Activated CD8-positive, alpha-beta T cell treated with anti-CD3 and anti-CD28 coated beads for 36 hours (primary cell): ENCODE data around the gene PIP5K1C. TPM values are rescaled to one million over a fixed set of nuclear protein-coding genes. Genes with fewer than 3 reads are reported as not detected.
"Not testable (repeated sequence)": the region's sequence is repeated elsewhere in the genome, so short reads cannot be mapped to it uniquely, and the experiment has no call there.

Experiments
- ATAC-seq: fragments of 200-7000 bp; cut with Tn5 transposase; one replicate; pipeline ENCODE4 v1.10.0; 2021; ENCODE audit warnings: mild to moderate bottlenecking, moderate library complexity
- CTCF ChIA-PET: fragments of 350-600 bp; sonication (Branson Sonifier 250); formaldehyde crosslinking; loops from one replicate; lab custom pipeline; 2021; ENCODE audit warnings: antibody characterized with exemption; lab: Charles Lee
- POLR2A ChIA-PET: fragments of 350-600 bp; sonication (Branson Sonifier 250); formaldehyde crosslinking; loops from one replicate; lab custom pipeline; 2021; ENCODE audit warnings: antibody characterized with exemption; lab: Charles Lee
- DNase-seq: peaks from one replicate; pipeline ENCODE4 v3.0.0-alpha.2; 2020
- H3K27ac Mint-ChIP-seq: one replicate; pipeline ENCODE4 v1.8.0; 2021; ENCODE audit warnings: mild to moderate bottlenecking, mixed read lengths
- H3K27me3 Mint-ChIP-seq: one replicate; pipeline ENCODE4 v1.8.0; 2021; ENCODE audit warnings: mixed read lengths
- H3K36me3 Mint-ChIP-seq: one replicate; pipeline ENCODE4 v1.8.0; 2021; ENCODE audit warnings: low read depth, mixed read lengths
- H3K4me1 Mint-ChIP-seq: one replicate; pipeline ENCODE4 v1.8.0; 2021; ENCODE audit warnings: low read depth, mixed read lengths
- H3K4me3 Mint-ChIP-seq: one replicate; pipeline ENCODE4 v1.8.0; 2021; ENCODE audit warnings: mild to moderate bottlenecking, moderate library complexity, mixed read lengths
- H3K9me3 Mint-ChIP-seq: one replicate; pipeline ENCODE4 v1.8.0; 2021; ENCODE audit warnings: mixed read lengths
- CTCF ChIP-seq: fragments of 200-600 bp; IDR thresholded peaks from one replicate; pipeline ENCODE4 v1.8.0; 2022; ENCODE audit warnings: antibody characterized with exemption, mild to moderate bottlenecking
- intact Hi-C: fragments of 100-400 bp; cut with micrococcal nuclease; formaldehyde crosslinking; loops from one replicate; pipeline ENCODE4 v1.10.0; 2022
- total RNA-seq, 2 experiments: library from RNA; stranded (reverse); gene quantifications; one replicate each; pipeline ENCODE4 v1.2.3, GENCODE V29; 2021

The PIP5K1C gene
- total RNA-seq, 2 experiments from 2014 or later = 20.4 to 22.2 TPM

DNA sequence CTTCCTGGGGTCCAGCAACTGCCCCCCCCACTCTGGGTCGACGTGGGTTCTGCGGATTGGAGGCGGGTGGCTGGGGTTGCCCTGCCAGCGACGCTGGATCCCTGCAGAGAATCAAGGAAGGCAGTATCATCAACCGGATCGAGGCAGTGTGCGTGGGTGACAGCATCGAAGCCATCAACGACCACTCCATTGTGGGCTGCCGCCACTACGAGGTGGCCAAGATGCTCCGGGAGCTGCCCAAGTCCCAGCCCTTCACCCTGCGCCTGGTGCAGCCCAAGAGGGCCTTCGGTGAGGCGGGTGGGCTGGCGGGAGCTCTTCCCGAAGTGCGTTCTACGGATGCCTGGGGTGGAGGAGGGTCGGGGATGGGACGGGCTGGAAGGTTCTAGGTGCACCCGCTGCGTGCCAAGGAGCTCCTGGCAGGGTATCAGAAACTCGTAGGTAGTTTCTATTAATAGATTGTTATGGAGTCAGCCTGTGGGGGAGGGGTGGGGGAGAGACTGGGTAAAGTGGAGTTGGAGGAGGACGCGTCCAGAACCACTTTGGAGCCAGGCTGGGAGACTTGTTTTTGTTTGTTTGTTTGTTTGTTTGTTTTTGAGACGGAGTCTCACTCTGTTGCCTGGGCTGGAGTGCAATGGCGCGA lies 113.4 kb downstream of the PIP5K1C start:
- CTCF ChIA-PET = interaction anchor here (0.6 to 1.3 kb wide), 7 partner anchors 9 to 114 kb away, joined by 3 to 5 read pairs (median 3); no protein-coding TSS in a partner anchor
- no peak overlapping the region for H3K4me3 Mint-ChIP-seq
- POLR2A ChIA-PET = no interaction called here
- ATAC-seq (no peak), DNase-seq (no peak)
- intact Hi-C loops = no loop called here
- H3K9me3 Mint-ChIP-seq = no peaks in the 10 kb centered on the region
- no peaks in the 10 kb centered on the region for H3K4me1 Mint-ChIP-seq
- H3K36me3 Mint-ChIP-seq = no peaks in the 10 kb centered on the region
- TF ChIP-seq CTCF = no peak
- H3K27me3 Mint-ChIP-seq = no peaks in the 10 kb centered on the region
- no peak overlapping the region for H3K27ac Mint-ChIP-seq

- Mint-ChIP-seq H3K36me3 (no peaks in the 10 kb centered on the region), H3K27ac (no peak overlapping the region), H3K27me3 (no peaks in the 10 kb centered on the region), H3K4me1 (no peaks in the 10 kb centered on the region), H3K9me3 (no peaks in the 10 kb centered on the region), H3K4me3 (no peak overlapping the region)
- CTCF ChIA-PET = interaction anchor here (0.7 to 2.3 kb wide), 12 partner anchors 8 to 107 kb away, joined by 3 to 16 read pairs (median 4); no protein-coding TSS in a partner anchor
- peak; percentile 47 for ATAC-seq
- TF ChIP-seq CTCF = peak; percentile 84
- peak; percentile 60 for DNase-seq
- intact Hi-C loops = no loop called here
- POLR2A ChIA-PET = no interaction called here
Observed at GRCh38 chr19:3586127-3586626, 114.1 kb downstream of the PIP5K1C start.

DNA sequence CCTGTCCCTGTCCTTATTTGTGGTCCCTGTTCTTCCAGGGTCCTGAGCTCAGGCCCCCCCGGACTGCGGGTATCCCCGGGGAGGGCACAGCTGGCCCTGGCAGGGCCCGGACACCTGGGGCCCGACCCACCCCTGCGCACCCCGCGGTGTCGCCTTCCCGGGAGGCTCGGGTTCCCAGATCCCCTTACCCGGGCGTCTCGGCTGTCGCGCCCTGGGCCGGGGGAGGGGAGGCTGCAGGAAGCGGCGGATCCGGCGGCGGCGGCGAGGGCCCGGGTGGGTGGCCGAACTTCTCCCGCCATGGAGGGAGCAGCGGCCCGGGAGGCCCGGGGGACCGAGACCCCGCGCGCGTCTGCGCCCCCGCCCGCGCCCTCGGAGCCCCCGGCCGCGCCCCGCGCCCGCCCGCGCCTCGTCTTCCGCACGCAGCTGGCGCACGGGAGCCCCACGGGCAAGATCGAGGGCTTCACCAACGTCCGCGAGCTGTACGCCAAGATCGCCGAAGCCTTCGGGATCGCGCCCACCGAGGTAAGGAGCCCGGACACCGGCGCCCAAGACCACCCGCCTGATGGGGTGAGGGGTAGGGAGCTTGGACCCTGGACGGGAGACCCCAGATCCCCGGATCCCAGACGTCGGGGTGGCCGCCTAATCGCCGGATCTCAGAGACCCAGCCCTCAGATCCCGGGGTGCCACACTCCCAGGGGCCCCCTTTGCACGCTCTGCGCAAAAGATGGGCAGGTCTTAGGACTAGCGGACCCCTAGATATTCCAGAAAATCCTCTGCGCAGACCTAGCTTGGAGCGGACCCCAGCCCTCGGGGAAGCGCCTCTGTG lies 114.8 kb downstream of the PIP5K1C start, which contains the start of gene GIPC3:
Gene GIPC3, plus strand, starts transcription at position 178 of the 826 bp plus-strand sequence. Its CDS starts 120 bp downstream, at position 298.
- Mint-ChIP-seq H3K9me3 (no peaks in the 10 kb centered on the region), H3K36me3 (no peaks in the 10 kb centered on the region), H3K4me3 (no peak within 1 kb of the TSS), H3K27ac (no peak within 1 kb of the TSS), H3K4me1 (no peaks in the 10 kb centered on the region), H3K27me3 (no peaks in the 10 kb centered on the region)
- ATAC-seq (peak; percentile 20), DNase-seq (no peak)
- intact Hi-C loops = no loop called here
- TF ChIP-seq CTCF = no peak
- POLR2A ChIA-PET = interaction anchor here (1.1 kb wide), 1 partner anchor 31 kb away, joined by 3 read pairs; no protein-coding TSS in a partner anchor
- CTCF ChIA-PET = interaction anchor here (0.7 to 2.3 kb wide), 9 partner anchors 16 to 76 kb away, joined by 3 to 16 read pairs (median 5); no protein-coding TSS in a partner anchor

- H3K36me3 Mint-ChIP-seq, ATAC-seq, DNase-seq, intact Hi-C loops, H3K27ac Mint-ChIP-seq, H3K9me3 Mint-ChIP-seq, H3K27me3 Mint-ChIP-seq, H3K4me1 Mint-ChIP-seq, H3K4me3 Mint-ChIP-seq: not testable (repeated sequence)
- CTCF ChIA-PET = interaction anchor here (1.2 to 2.3 kb wide), 5 partner anchors 12 to 44 kb away, joined by 3 to 16 read pairs (median 5); no protein-coding TSS in a partner anchor
- POLR2A ChIA-PET = interaction anchor here (1.3 kb wide), 1 partner anchor 17 kb away, joined by 3 read pairs; no protein-coding TSS in a partner anchor
Observed at GRCh38 chr19:3584036-3584802, 116.0 kb downstream of the PIP5K1C start.

GRCh38 chr19:3581792-3582191 lies 118.5 kb downstream of the PIP5K1C start:
- intact Hi-C loops, H3K27ac Mint-ChIP-seq, DNase-seq, ATAC-seq, H3K27me3 Mint-ChIP-seq, POLR2A ChIA-PET, H3K36me3 Mint-ChIP-seq, H3K4me1 Mint-ChIP-seq, H3K4me3 Mint-ChIP-seq, H3K9me3 Mint-ChIP-seq: not testable (repeated sequence)
- CTCF ChIA-PET = interaction anchor here (0.7 to 1.4 kb wide), 3 partner anchors 37 to 143 kb away, joined by 3 read pairs; no protein-coding TSS in a partner anchor

Other genes starting within 250 kb of the PIP5K1C start
- 1 to 10 TPM; 1.6 to 3.8 TPM for gene SMIM24, start 219.9 kb downstream of the PIP5K1C start, total RNA-seq
- not detected for gene SMIM44, start 217.0 kb downstream of the PIP5K1C start, total RNA-seq
- gene DOHH, start 199.8 kb downstream of the PIP5K1C start, total RNA-seq = 10 to 100 TPM; 15.7 to 17.0 TPM
- 10 to 100 TPM; 39.9 to 40.9 TPM for gene FZR1, start 194.2 kb downstream of the PIP5K1C start, total RNA-seq
- 1 to 10 TPM; 1.6 to 2.4 TPM for gene TEKTIP1, start 161.3 kb downstream of the PIP5K1C start, total RNA-seq
- 10 to 100 TPM; 62.4 to 63.5 TPM for gene MFSD12, start 142.9 kb downstream of the PIP5K1C start, total RNA-seq
- gene HMG20B, start 127.5 kb downstream of the PIP5K1C start, total RNA-seq = 10 to 100 TPM; 42.7 to 47.3 TPM
- gene GIPC3, start 115.0 kb downstream of the PIP5K1C start, total RNA-seq = under 1 TPM; 0.09 to 0.14 TPM
- gene TBXA2R, start 93.6 kb downstream of the PIP5K1C start, total RNA-seq = 1 to 10 TPM; 2.7 to 3.0 TPM
- 10 to 100 TPM; 25.9 to 28.5 TPM for gene CACTIN, start 73.7 kb downstream of the PIP5K1C start, total RNA-seq
- gene TJP3, start 7.9 kb upstream of the PIP5K1C start, total RNA-seq = 1 to 10 TPM in 1 of 2 experiments, under 1 TPM in 1; 0.69 to 2.4 TPM
- 10 to 100 TPM; 28.0 to 29.1 TPM for gene APBA3, start 61.2 kb upstream of the PIP5K1C start, total RNA-seq
- 10 to 100 TPM; 47.4 to 50.9 TPM for gene MRPL54, start 62.2 kb upstream of the PIP5K1C start, total RNA-seq
- gene RAX2, start 71.8 kb upstream of the PIP5K1C start, total RNA-seq = not detected
- gene MATK, start 85.9 kb upstream of the PIP5K1C start, total RNA-seq = 10 to 100 TPM; 37.6 to 39.6 TPM
- gene ZFR2, start 168.6 kb upstream of the PIP5K1C start, total RNA-seq = under 1 TPM in 1 of 2 experiments, not detected in 1; 0.23 TPM
- gene ATCAY, start 180.2 kb upstream of the PIP5K1C start, total RNA-seq = not detected
- gene NMRK2, start 232.6 kb upstream of the PIP5K1C start, total RNA-seq = not detected